ENCODE measurements around the gene EIF4EBP3. TPM values are rescaled to one million over a fixed set of nuclear protein-coding genes. Genes with fewer than 3 reads are reported as not detected.

EIF4EBP3 gene
- polyA plus RNA-seq, 1 of the 3 experiments (the other 2 are of a cell fraction), result 1.1 TPM

DNA sequence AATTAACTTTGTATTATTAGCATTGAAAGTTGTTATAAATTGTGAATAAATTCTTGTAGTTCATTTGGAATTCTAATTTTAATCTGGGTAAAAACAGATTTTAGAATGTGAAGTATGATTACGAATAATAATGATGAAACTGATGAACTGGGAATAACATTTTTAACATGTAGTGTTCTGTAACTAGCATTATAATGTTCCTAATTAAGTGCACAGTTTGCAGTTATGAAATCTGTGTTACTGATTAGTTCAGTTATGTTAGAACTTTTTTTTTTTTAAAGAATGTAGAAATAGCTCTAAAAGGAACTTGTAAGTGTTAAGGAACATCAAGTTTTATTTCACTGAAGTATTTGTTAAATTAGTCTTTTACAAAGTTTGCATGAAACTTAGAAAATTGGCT, 48.9 kb upstream of the EIF4EBP3 start:
- no peaks in the 10 kb centered on the region for H3K9me3 ChIP-seq
- no peak overlapping the region for H3K4me3 ChIP-seq (ENCODE audit: low read depth in 2 of 2, low read length in 1 of 2)
- TF ChIP-seq MXI1 (IDR thresholded peaks at IDR 0.05; ENCODE audit: low read depth, low read length), result no peak
- TF ChIP-seq, protein P1, sequence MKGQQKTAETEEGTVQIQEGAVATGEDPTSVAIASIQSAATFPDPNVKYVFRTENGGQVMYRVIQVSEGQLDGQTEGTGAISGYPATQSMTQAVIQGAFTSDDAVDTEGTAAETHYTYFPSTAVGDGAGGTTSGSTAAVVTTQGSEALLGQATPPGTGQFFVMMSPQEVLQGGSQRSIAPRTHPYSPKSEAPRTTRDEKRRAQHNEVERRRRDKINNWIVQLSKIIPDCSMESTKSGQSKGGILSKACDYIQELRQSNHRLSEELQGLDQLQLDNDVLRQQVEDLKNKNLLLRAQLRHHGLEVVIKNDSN (IDR thresholded peaks at IDR 0.05; ENCODE audit: borderline replicate concordance, low read depth), result no peak
- no peak for TF ChIP-seq GATA2 (CRISPR knock-in tag; IDR thresholded peaks at IDR 0.05)
- 95% methylated on average over 1 of the region's 1 CpG for WGBS (ENCODE audit: low lambda C conversion rate)
- no peaks in the 10 kb centered on the region for H3F3A ChIP-seq (replicated peaks; ENCODE audit: insufficient read depth)
- no peak for DNase-seq
- no peak overlapping the region for H2AFZ ChIP-seq (ENCODE audit: low read depth)
- no peak overlapping the region for H3K27ac ChIP-seq (ENCODE audit: low read depth in 2 of 2, low read length in 1 of 2)
- ChIA-PET POLR2A (no interaction called here), CTCF (no interaction called here)
- no peak overlapping the region for H3K4me2 ChIP-seq
- H3K27me3 ChIP-seq (ENCODE audit: insufficient read depth), result no peaks in the 10 kb centered on the region
- H3K4me1 ChIP-seq (ENCODE audit: control insufficient read depth in 1 of 2, insufficient read depth in 2 of 2, low read depth in 1 of 2, low read length in 1 of 2), result no peaks in the 10 kb centered on the region
- peaks cover 20 to 44% of the 10 kb centered on the region in 2 experiments for H3K36me3 ChIP-seq (replicated peaks in 1 of 2; ENCODE audit: control insufficient read depth in 1 of 2, insufficient read depth in 2 of 2, low read length in 1 of 2)
- no peaks in the 10 kb centered on the region for H4K20me1 ChIP-seq (ENCODE audit: insufficient read depth)
- 0 out of 2 replicates have a peak, but pooled peaks cover 4% of the 10 kb centered on the region for H3K79me2 ChIP-seq (ENCODE audit: insufficient read depth)
- H3K9me2 ChIP-seq, result no peaks in the 10 kb centered on the region
- H3K9ac ChIP-seq, result no peak overlapping the region

DNA sequence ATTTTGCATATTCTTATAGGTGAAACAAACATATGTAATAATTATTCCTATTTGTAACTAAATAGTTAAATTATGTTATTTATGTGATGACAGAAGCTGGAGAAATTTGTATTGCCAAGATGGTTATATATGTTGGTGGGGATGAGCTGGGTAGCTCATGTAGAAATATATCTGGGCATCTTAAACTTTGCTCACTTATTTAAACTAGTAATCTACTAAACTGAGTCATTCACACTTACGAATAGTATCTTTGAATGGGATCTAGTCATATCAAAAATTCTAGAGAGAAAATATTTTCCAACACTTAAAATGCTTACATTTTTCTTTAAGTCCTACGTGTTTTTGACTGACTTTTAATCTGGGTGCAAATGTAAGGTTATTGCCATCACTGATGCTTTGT, 44.6 kb upstream of the EIF4EBP3 start:
- H2AFZ ChIP-seq (ENCODE audit: low read depth), result no peak overlapping the region
- TF ChIP-seq FOXM1 (IDR thresholded peaks at IDR 0.05; ENCODE audit: low read depth), result no peak
- TF ChIP-seq RFX5 (IDR thresholded peaks at IDR 0.05; ENCODE audit: low read length), result no peak
- TF ChIP-seq NRF1 (IDR thresholded peaks at IDR 0.05; ENCODE audit: low read depth, low read length), result no peak
- TF ChIP-seq EZH2phosphoT487 (IDR thresholded peaks at IDR 0.05; ENCODE audit: borderline replicate concordance, low read depth), result no peak
- no peak for TF ChIP-seq SMC3 (IDR thresholded peaks at IDR 0.05; ENCODE audit: low read depth, low read length)
- TF ChIP-seq, protein P2, sequence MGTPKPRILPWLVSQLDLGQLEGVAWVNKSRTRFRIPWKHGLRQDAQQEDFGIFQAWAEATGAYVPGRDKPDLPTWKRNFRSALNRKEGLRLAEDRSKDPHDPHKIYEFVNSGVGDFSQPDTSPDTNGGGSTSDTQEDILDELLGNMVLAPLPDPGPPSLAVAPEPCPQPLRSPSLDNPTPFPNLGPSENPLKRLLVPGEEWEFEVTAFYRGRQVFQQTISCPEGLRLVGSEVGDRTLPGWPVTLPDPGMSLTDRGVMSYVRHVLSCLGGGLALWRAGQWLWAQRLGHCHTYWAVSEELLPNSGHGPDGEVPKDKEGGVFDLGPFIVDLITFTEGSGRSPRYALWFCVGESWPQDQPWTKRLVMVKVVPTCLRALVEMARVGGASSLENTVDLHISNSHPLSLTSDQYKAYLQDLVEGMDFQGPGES (IDR thresholded peaks at IDR 0.05; ENCODE audit: low read depth, low read length), result no peak
- TF ChIP-seq GABPA (IDR thresholded peaks at IDR 0.05; ENCODE audit: low read depth), result no peak
- TF ChIP-seq RAD21 (IDR thresholded peaks at IDR 0.05; ENCODE audit: low read length), result no peak
- no peak for TF ChIP-seq GATA2 (CRISPR knock-in tag; IDR thresholded peaks at IDR 0.05)
- H3K27me3 ChIP-seq (ENCODE audit: insufficient read depth), result no peaks in the 10 kb centered on the region
- no peak overlapping the region for H3K4me2 ChIP-seq
- DNase-seq, result no peak
- H3K9me2 ChIP-seq, result no peaks in the 10 kb centered on the region
- H3K4me3 ChIP-seq (ENCODE audit: low read depth in 2 of 2, low read length in 1 of 2), result no peak overlapping the region
- no peaks in the 10 kb centered on the region for H3K9me3 ChIP-seq
- CTCF ChIA-PET, result interaction anchor here (0.7 to 1.2 kb wide), 3 partner anchors 16 to 34 kb away, joined by 3 to 4 read pairs (median 3); no protein-coding TSS in a partner anchor
- no peak overlapping the region for H3K27ac ChIP-seq (ENCODE audit: low read depth in 2 of 2, low read length in 1 of 2)
- no peak overlapping the region for H3K9ac ChIP-seq
- H3K4me1 ChIP-seq (ENCODE audit: control insufficient read depth in 1 of 2, insufficient read depth in 2 of 2, low read depth in 1 of 2, low read length in 1 of 2), result no peaks in the 10 kb centered on the region
- POLR2A ChIA-PET, result no interaction called here
- H3K36me3 ChIP-seq (replicated peaks in 1 of 2; ENCODE audit: control insufficient read depth in 1 of 2, insufficient read depth in 2 of 2, low read length in 1 of 2), result peaks cover 29 to 61% of the 10 kb centered on the region in 2 experiments
- H3F3A ChIP-seq (replicated peaks; ENCODE audit: insufficient read depth), result no peaks in the 10 kb centered on the region
- no peaks in the 10 kb centered on the region for H3K79me2 ChIP-seq (ENCODE audit: insufficient read depth)
- H4K20me1 ChIP-seq (ENCODE audit: insufficient read depth), result no peaks in the 10 kb centered on the region
- WGBS (ENCODE audit: low lambda C conversion rate), result 94% methylated on average over 2 of the region's 2 CpGs
